Measurements from ENCODE around the gene COX15. TPM values are rescaled to one million over a fixed set of nuclear protein-coding genes. Genes with fewer than 3 reads are reported as not detected.

The COX15 gene
- total and polyA plus RNA-seq, 2 of the 4 experiments (the other 2 are of a cell fraction) = 18.9 to 40.1 TPM

DNA sequence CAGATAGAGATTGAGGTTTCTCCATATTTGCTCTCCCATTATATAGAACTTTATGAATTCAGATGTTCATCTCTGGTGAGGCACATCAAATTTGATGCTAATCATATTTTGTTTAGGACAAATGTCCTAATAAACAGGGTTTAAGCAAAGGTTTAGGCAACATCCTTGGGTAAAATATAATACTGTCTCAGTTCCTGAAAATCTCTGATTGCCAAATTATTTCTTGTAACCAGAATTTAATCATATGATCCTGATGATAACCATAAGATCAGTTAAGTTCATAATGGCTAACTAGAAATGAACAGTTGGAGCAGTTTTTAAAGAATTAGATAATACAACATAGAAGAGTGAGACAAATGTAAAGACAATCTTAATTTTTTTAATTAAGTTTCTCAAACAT is 18.7 kb upstream of the COX15 start:
- in situ Hi-C loops (cut with MboI; ENCODE audit: low sequenced_read_pairs) = no loop called here
- DNase-seq = no peak
- ATAC-seq (ENCODE audit: low read depth) = no peak
- Histone ChIP-seq H2AFZ (replicated peaks; ENCODE audit: low read length, poor library complexity) (no peak overlapping the region), H2BK15ac (ENCODE audit: low read depth, low read length) (no peak overlapping the region), H3K4me2 (ENCODE audit: low read depth, low read length) (no peak overlapping the region), H3K79me1 (ENCODE audit: low read depth in 1 of 2, low read length in 2 of 2) (no peaks in the 10 kb centered on the region; a peak in 1 of 4 replicates), H4K5ac (ENCODE audit: low read depth, low read length) (no peak overlapping the region), H4K91ac (ENCODE audit: insufficient read depth, low read depth, low read length) (no peak overlapping the region), H3K27me3 (ENCODE audit: control insufficient read depth, insufficient read depth, low read length) (no peaks in the 10 kb centered on the region), H2BK5ac (ENCODE audit: low read depth, low read length, poor library complexity, severe bottlenecking) (no peak overlapping the region), H3K4me3 (ENCODE audit: insufficient read depth, low read depth, low read length) (no peak overlapping the region), H2BK20ac (ENCODE audit: low read depth, low read length) (no peak overlapping the region), H3K36me3 (ENCODE audit: control insufficient read depth, insufficient read depth, low read length) (peaks cover 14% of the 10 kb centered on the region), H4K8ac (ENCODE audit: low read depth in 2 of 2, low read length in 2 of 2) (no peak overlapping the region), H2AK5ac (ENCODE audit: low read depth, low read length) (no peak overlapping the region), H3K9me1 (ENCODE audit: insufficient read depth, low read length) (no peaks in the 10 kb centered on the region), H2BK120ac (ENCODE audit: low read depth, low read length) (no peak overlapping the region), H3K4me1 (ENCODE audit: control insufficient read depth, insufficient read depth, low read length) (peaks cover 2% of the 10 kb centered on the region; the same call in 1 of the 2 replicates), H3K14ac (replicated peaks; ENCODE audit: low read depth, low read length) (no peak overlapping the region), H3K9ac (ENCODE audit: low read depth, low read length) (no peak overlapping the region), H3K9me3 (ENCODE audit: control insufficient read depth, insufficient read depth, low read length) (no peaks in the 10 kb centered on the region), H4K20me1 (ENCODE audit: insufficient read depth, low read length) (no peaks in the 10 kb centered on the region), H2AK9ac (replicated peaks; ENCODE audit: low read depth, low read length, poor library complexity) (no peak overlapping the region), H3K4ac (ENCODE audit: low read depth, low read length) (no peak overlapping the region), H3K18ac (ENCODE audit: low read depth, low read length) (no peak overlapping the region), H3K23ac (ENCODE audit: low read depth, low read length) (no peak overlapping the region), H3K56ac (ENCODE audit: extremely low read depth, insufficient read depth, low read length) (no peak overlapping the region), H3K27ac (ENCODE audit: insufficient read depth, low read length) (no peak overlapping the region)
- no peak for TF ChIP-seq POLR2A (IDR thresholded peaks at IDR 0.05; ENCODE audit: low read depth, low read length)
- no peak for TF ChIP-seq RFX5 (IDR thresholded peaks at IDR 0.05; ENCODE audit: low read depth, low read length)
- TF ChIP-seq MAZ (IDR thresholded peaks at IDR 0.05; ENCODE audit: borderline replicate concordance, low read depth, low read length) = no peak
- TF ChIP-seq, protein P1, sequence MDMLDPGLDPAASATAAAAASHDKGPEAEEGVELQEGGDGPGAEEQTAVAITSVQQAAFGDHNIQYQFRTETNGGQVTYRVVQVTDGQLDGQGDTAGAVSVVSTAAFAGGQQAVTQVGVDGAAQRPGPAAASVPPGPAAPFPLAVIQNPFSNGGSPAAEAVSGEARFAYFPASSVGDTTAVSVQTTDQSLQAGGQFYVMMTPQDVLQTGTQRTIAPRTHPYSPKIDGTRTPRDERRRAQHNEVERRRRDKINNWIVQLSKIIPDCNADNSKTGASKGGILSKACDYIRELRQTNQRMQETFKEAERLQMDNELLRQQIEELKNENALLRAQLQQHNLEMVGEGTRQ (IDR thresholded peaks at IDR 0.05; ENCODE audit: low read depth, low read length) = no peak
- no peak for TF ChIP-seq RAD21 (IDR thresholded peaks at IDR 0.05; ENCODE audit: low read length)
- TF ChIP-seq CHD1 (IDR thresholded peaks at IDR 0.05; ENCODE audit: low read depth, low read length) = no peak
- TF ChIP-seq CEBPB (IDR thresholded peaks at IDR 0.05; ENCODE audit: low read depth, low read length) = no peak
- TF ChIP-seq RCOR1 (IDR thresholded peaks at IDR 0.05; ENCODE audit: insufficient replicate concordance, low read length) = no peak
- no peak for TF ChIP-seq BHLHE40 (IDR thresholded peaks at IDR 0.05; ENCODE audit: low read depth, low read length)
- TF ChIP-seq MAFK (IDR thresholded peaks at IDR 0.05; ENCODE audit: low read depth, low read length) = no peak
- ChIA-PET POLR2A (ENCODE audit: unreplicated experiment) (no interaction called here), CTCF (no interaction called here)
- intact Hi-C loops (cut with micrococcal nuclease) = no loop called here
- dilution Hi-C loops (cut with HindIII; ENCODE audit: low sequenced_read_pairs, unreplicated experiment) = no loop called here
- no TSS peak for BruUV-seq (replicated peaks)
